ENCODE measurements around the gene ADGRL2.

ADGRL2 gene

DNA sequence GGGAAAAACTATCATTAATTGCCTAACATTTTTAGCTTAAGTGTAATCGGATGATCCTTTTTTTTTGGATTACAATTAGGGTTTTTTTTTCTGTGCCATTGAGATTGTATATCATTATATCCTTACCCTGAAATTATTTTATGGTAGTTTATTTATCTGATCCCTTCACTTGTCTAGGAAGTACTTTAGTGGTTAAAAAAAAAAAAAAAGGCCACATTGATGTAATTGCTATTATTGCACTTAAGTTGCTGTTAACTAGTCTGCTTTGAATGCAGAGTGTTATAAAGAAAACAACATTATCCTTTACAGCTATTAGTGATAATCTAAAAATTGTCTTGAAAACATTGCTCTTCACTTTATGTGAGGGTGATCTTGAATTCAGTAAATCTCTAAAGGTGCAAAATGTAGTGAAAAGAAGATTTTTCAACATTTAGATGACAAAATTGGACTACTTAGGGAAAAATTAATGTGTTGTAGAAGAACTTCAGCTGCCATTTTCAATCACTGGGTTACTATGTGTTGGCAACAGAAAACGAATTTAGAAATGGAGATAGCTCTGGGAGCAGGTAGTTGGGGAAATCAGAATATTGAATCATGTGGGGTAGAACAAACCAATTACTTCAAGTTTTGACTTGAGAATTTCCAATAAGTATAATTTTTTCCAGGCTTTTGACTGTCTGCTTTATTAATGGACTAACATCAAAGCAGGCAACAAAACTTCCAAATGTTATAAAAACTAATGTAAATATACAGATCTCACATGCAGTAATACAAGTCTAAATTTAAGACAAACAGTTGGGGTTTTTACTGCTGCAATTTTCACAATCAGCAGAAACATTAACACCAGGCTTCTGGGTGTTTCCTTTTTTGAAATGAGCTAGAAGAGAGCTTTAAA, 5.0 kb downstream of the ADGRL2 start:
- no peak for DNase-seq (ENCODE audit: low spot score)

DNA sequence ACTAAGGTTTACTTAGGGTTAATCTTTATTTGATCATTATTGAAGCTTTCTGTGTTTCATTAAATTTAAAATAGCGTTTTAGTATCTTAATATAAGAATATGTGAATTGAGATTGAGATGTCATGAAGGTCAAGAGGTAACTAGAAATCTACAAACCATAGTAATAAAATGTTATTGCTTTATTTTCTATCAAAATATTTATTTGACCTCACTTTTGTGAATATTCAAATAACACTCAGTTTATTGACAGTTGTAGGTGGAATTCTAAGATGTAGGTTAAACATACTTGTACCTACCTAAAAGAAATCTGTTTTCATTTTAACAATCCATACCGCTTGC, 5.7 kb downstream of the ADGRL2 start:
- no peak for DNase-seq (ENCODE audit: low spot score)

DNA sequence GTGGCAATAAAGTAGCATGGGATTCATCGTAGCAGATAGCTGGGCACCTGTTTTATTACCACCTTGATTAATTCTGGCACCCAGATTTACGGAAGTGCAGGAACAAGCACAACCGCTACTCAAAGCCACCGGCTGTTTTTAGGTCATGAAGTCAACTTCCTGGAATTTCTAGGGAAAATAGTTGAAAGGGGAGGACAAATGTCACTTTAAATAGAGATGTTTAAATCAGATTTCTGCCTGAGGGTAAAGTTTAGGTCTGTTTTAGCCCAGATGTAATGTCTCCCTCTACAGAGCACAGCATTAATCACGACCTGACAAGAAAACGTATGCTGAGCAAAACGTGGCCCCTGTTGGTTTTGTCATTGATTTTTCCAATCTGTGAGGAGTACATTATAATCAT, 8.0 kb downstream of the ADGRL2 start:
- DNase-seq (ENCODE audit: low spot score), result no peak

DNA sequence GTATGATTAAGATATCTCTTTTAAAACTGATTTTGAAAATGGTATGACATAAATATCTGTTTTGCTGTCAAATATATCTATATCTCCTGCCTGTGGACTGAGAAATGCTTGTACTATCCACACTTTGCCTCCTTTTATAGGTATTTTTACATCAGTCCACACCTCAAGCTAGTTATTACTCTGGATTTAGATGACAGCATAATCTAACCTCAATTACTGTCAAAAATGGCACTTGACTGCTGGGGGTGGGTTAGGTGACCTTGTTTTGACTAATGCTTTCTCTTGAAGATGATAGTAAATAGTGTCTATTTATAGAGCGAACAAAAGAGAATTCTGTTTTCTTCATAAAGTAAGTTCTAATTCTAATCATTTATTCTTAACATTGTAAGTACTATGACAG, 9.1 kb downstream of the ADGRL2 start:
- DNase-seq (ENCODE audit: low spot score), result no peak

DNA sequence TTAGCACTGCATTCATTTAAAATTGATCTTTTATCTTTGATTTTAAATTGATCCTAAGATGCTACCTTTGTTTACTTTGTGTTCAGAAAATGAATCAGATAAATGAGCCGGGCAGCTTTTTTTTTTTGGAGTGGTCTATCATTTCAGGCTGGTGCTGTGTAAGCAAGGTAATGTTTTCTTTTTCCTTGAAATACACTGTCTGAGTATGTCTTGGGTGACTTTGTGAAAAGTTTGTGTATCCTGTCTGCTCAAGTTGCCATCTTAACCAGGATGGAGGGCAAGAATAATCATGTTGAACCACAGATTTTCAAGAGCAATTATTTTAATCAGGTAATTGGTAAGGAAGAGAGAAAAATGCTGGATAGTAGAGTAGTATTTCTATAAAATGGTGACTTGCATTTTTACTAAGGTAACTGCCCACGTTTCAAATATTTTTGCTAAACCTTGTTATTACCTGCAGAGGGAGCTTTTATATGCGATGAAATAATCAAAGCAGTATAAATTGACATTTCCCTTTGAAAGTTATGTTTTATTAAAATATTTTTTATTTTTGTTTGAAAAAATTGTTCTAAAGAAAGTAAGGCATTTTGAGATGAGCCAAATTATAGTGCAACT, 11.1 kb downstream of the ADGRL2 start:
- no peak for DNase-seq (ENCODE audit: low spot score)

DNA sequence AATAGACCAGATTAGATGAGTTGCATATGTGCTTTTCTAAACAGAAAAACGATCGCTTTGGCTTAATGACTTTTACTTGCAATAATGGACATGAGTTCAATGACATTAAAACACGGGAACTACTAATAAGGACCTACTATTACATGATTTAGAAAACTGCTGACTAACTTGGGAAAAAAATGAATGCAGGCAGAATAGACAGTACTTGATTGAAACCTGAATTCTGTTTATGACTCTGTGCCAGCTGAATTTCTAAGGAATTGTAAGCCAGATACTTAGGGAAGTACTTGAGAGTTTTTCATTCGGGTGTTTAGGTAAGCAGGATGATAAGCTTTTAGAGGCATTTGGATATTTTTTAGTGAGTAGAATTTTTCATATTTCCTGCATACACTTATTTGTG, 12.0 kb downstream of the ADGRL2 start:
- DNase-seq (ENCODE audit: low spot score), result no peak

DNA sequence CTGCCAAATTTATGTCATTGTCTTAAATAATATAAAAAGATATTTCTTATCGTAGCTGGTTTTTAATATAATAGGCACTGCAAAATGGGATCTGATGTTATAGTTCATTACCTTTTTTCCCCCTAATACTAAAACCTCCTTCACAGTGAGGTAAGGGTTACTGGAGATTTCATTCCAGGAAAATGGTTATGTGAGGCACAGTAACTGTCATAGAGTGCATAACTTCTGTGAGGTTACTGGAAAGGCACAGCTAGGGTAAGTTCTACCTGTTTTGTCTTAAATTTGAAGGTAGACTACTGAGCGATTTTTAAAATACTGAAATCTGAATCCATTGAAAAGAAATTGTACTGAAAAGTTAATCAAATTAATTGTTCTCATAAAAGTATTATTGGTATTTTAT, 13.0 kb downstream of the ADGRL2 start:
- DNase-seq (ENCODE audit: low spot score), result no peak

DNA sequence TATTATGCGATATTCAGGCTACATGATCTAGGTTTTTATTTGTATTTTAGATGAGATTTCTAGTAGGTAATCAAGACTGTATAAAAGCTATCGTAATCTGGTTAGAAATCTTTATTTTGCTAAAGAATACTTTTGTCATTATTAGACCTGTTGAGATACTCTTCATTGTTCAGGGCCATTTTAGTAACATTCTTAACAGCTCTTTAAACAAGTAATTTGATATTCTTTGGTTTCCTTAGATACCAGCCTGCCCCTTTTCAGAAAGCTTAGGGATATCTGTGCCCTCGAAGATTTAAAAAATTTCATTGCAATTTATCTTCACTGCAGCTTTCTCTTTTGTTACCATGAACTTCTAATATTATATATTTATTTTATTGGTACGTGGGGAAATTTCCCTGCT, 18.9 kb downstream of the ADGRL2 start:
- no peak for DNase-seq (ENCODE audit: low spot score)

DNA sequence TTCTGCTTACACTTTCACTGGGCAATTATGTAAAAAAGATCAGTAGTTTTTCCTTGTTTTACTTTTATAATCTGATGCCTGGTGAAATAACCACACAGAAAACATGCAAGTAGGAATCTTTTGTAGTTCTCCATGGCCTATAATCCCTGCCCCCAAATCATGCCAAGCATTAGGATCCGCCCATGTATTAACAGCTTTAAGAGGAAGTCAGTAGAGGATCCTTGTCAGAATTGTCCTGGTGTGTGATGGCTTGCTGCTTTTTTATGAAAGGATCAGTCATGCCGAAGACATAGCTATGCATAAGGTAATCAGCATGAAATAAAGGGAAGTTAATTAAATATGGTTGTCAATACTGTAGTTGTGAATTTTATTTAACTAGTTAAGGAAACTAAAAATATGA, 20.0 kb downstream of the ADGRL2 start:
- DNase-seq (ENCODE audit: low spot score), result no peak

DNA sequence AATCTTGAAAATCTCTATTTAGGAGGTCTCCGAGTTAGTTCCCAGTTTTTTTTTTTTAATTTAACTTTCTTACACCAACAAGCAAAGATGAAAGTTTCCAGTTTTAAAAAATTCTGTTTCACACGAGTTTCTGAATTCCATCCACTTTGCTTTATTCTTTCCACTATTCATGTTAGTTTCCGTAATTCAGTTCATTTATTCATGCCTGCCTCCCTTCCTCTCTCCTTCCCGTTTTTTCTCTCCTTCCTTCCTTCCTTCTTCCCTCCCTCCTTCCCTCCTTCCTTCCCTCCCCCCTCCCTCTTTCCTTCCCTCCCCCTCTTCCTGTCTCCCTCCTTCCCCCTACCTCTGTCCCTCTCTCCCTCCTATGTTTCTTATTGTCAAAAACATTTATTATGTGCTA, 22.3 kb downstream of the ADGRL2 start:
- DNase-seq (ENCODE audit: low spot score), result no peak

DNA sequence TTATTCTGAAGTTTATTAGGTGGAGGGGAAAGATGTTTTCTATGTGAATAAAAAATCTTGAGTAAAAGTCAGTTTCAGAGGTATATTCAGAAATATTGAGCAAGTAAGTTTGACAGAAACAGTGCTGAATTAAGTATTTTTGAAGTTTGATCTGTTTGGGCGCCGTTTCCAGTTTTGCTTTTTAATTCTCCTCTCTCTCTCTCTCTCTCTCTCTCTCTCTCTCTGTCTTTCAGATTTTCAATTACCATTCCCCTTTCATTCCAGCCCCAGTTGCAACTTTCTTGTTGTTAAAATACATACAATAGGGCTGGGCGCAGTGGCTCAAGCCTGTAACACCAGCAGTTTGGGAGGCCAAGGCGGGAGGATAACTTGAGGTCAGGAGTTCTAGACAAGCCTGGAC, 24.0 kb downstream of the ADGRL2 start:
- no peak for DNase-seq (ENCODE audit: low spot score)

DNA sequence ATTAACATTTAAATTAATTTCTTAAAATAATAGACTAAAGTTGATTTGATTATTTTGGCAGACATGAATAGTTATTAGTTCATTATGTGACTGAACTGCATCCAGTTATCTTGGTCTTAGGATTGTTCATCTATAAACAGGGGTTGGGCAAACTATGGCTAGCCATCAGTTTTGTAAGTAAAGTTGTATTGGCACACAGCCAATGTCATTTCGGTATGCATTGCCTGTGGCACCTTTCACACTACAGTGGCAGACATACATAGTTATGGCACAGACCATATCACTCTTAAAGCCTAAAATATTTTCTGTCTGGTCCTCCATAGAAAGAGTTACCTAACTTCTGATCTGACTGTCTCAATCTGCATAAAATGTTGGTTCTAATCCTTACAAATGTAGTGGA, 27.2 kb downstream of the ADGRL2 start:
- no peak for DNase-seq (ENCODE audit: low spot score)

DNA sequence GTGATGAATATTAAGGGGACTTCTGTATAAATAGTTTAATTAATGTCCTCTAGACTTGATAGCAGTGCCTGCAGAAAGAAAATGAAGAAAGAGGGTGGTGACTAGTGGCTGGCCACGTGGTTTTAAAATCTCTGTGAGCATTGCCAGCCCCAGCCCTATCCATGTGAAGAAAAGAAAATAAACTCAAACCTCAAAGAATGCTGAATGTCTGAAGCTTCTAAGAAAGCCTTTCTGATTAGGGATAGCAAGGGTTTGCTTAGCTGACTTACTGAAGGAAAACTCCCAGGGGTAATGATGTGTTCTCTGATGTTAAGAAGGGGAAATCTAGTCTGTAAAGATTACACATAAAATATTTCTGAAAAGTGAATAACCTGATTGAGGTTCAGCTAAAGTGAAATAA, 31.8 kb downstream of the ADGRL2 start:
- no peak for DNase-seq (ENCODE audit: low spot score)

DNA sequence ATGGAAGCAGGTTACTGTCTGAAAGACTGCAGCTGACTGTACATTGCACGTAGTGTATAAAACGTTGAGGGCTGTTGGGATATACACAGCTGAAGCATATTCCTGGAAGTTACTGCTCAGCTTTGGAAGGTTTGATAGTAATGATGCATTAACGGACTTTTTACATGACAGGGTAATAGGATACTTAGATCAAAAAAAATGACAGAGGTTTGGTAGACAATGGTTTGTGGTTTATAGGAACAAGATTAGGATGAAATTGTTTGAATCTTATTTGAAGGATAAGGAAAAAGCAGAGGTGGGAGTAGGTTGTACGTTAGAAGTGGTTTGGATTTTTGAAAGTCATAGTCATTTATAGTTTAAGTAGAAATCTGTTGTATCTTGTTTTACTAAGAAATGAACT, 33.0 kb downstream of the ADGRL2 start:
- DNase-seq (ENCODE audit: low spot score), result no peak

DNA sequence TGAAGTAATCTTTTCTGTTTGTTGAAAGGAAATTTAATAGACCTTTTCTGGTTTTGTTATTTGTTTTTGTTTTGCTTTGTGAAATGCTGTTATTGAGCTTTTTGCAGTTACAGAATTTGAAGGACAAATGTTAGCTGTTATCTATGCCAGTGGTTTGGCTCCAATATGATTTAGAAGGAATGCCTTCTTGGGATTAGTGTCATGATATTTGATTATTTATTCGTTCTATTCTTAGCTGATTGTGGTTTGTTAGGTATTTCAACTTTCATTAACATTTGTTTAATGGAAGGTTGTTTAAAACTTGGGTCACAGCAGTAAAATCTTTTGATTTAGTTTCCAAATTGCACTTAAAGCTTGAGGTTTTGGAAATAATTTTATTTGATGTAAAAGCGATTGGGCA, 33.5 kb downstream of the ADGRL2 start:
- no peak for DNase-seq (ENCODE audit: low spot score)

DNA sequence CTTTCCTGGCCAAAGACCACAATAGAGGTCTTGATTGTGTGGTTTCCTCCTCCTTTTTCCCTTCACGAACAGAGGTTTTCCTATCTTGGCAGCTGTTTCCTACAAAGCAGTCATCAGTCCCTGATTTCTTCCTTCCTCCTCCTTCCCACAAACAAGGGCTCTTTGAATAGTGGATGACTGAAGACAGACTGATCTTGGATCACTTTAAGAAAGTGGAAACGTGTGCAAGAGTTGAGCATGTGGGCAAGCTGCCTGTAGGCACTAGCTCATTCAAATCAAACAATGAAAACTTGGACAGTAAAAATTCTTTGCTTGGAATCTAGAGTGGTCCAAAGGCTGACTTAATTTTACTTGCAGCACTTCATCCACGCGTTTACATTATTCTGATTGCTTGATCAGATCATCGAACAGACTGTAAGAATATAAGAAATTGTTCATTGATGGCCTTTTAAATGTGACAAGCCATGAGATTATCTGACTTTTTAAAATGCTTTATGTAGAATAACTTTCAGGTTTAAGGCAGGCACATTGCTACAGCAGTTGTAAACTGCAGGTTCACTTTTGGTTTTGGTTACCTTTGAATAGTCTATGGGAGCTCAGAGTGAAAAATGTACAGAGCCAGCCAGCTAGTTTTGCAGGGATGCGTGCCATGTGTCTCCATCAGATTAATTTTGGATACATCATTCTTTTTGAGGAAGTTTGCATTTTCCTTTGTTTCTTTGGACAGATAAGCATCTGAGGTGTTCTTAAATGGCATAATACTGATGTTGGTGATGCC, 34.4 kb downstream of the ADGRL2 start:
- DNase-seq (ENCODE audit: low spot score), result no peak

DNA sequence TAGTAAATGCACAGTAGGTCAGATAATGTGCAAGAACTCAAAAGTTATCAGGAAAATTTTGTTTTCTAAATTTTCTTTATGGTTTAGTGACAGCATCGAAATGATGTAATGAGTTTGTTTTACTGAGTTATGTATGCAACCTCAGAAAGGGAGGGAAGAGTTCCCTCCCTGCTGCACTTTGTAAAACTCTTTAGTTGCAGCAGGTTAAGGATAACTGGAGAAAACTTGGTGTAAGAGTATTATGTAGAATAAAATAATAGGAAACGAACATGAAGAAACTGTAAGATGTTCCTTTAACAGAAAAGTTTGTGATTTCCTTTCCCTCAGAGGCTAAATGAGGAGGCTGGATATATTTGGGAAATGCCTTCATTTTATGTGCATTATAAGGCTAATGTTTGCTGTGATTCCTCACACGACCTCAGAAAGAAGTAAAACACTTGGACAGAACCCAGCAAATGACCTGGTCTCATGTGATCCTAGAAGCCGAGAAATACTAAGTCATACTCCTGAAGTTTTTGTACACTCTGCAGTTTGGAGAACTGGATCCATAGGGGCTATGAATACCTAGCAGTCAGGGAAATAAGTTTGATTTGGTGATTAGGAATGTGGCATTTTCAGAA, 35.4 kb downstream of the ADGRL2 start:
- no peak for DNase-seq (ENCODE audit: low spot score)

DNA sequence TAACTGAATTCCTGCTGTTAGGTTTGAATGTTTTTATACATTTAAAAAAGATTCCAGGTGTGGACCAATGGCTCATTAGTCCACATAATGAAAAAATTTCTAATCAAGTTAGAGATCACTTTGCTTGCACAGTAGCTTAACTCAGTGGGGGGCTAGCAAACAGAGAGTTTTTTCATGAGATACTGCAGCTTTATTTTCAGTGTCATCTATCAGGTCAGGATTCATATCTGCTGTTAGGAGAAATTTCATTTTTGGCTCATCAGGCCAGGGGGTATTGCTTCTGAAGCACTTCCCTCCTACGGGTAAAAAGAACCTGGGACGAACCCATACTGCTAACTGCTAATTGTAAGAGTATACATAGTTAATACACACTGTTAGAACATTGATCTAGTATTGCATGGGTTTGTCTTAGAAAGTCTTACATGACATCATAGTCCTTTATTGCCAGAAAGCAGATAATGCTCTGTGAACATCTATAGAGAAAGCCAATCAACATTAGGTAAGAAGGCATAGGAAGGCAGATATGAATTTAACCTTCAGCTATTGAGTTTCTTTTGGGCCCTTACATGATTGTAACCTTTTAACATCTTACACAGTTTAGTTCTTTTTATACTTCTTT, 38.0 kb downstream of the ADGRL2 start:
- no peak for DNase-seq (ENCODE audit: low spot score)

DNA sequence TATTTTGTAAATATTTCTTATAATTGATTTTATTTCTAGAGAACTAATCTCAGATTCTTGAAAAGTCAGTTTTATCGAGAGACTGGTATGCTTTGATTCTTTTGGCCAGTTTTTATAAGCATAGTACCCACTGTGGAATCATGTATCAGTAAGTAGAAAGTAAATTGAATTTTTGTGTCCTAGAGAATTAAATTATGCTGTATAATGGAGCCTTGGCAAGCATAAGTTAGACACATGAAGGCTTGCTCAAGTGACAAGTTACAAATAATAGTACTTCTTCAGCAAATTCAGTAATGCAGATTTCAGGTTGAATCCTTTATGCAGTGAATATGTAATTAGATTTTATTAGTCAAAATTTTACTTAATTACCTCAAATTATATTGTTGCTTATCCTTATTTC, 40.1 kb downstream of the ADGRL2 start:
- no peak for DNase-seq (ENCODE audit: low spot score)

DNA sequence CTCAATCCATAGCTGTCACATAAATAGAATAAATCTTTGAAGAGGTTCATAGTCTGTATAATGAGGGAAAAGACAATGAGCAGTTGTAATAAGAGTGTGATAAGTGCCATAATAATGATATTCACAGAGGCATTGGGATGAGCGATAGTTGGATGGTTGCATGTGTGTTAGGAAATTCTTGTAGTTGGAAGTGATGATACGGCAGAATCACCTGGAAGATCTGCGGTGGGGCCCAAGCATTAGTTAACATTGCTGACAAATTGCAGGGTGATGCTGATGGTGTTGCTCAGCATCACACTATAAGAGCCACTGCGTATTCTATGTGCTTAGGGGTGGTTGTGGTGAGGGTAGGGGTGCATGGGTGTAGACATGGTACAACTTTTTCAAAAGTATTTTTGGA, 41.1 kb downstream of the ADGRL2 start:
- no peak for DNase-seq (ENCODE audit: low spot score)

DNA sequence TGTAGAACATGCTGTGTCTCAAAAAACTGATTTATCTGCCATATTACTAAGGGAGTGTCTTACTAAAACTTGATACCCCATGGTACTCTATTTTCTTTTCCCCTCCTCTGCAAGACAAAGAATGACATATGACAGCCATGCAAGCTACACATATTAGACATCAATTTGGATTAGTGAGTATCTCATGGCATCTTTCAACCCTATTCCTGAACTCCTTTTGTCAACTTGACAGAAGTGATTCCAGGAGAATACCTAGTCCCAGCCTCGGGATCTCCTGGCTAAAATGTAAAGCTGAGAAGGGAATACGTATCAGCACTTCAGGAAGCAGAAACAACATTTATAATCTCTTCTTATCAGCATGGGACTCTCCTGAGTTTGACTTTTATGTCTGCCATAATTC, 43.7 kb downstream of the ADGRL2 start:
- no peak for DNase-seq (ENCODE audit: low spot score)

DNA sequence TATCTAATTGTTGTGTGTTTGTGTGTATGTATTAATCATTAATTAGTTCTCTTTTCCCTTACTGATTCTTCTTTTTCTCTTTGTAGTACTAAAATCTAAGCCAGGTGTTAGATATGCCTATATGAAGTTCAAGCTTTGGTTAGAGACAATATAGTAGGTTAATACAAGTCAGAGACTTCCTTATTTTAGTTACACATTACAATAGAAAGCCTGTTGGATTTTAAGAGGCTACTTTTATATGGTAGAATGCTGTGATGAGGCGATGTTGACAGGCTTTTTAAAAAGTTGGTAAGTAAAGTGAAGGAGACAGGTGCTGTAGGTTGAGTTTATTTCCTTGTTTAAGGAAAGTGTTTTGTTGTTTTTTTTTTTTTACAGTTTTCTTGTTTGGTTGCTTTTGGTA, 45.9 kb downstream of the ADGRL2 start:
- DNase-seq (ENCODE audit: low spot score), result no peak

Measured in left forelimb (tissue), 1 donor.